HG03558 (cell line): ENCODE data around the gene PZP.
"Not testable (repeated sequence)": the region's sequence is repeated elsewhere in the genome, so short reads cannot be mapped to it uniquely, and the experiment has no call there.

ENCODE experiments used
- ATAC-seq: cut with Tn5 transposase; IDR thresholded peaks from one replicate; pipeline ENCODE4 v1.9.1; 2021; ENCODE audit warnings: moderate number of reproducible peaks; ENCODE audit not compliant: unreplicated experiment; ENCODE audit errors: extremely low read depth

PZP gene

GRCh38 chr12:9198012-9198411 lies 10.2 kb downstream of the PZP start:
- ATAC-seq, result no peak

- ATAC-seq, result no peak
Observed at GRCh38 chr12:9184276-9184675, 23.9 kb downstream of the PZP start.

- no peak for ATAC-seq
Observed at GRCh38 chr12:9180810-9181209, 27.4 kb downstream of the PZP start.

GRCh38 chr12:9179781-9180180 lies 28.4 kb downstream of the PZP start:
- ATAC-seq, result no peak

GRCh38 chr12:9169979-9170634 lies 38.1 kb downstream of the PZP start:
- no peak for ATAC-seq

GRCh38 chr12:9167345-9167744 lies 40.9 kb downstream of the PZP start:
- ATAC-seq, result not testable (repeated sequence)

- ATAC-seq, result no peak
Observed at GRCh38 chr12:9163392-9163791, 44.8 kb downstream of the PZP start.

GRCh38 chr12:9156119-9156518 lies 52.1 kb downstream of the PZP start:
- no peak for ATAC-seq

- ATAC-seq, result no peak
Observed at GRCh38 chr12:9149372-9149771, 58.8 kb downstream of the PZP start.

- no peak for ATAC-seq
Observed at GRCh38 chr12:9148926-9149325, 59.3 kb downstream of the PZP start.

- no peak for ATAC-seq
Observed at GRCh38 chr12:9147461-9147860, 60.7 kb downstream of the PZP start.

- ATAC-seq, result no peak
Observed at GRCh38 chr12:9144730-9145106, 63.5 kb downstream of the PZP start.

GRCh38 chr12:9143929-9144729 lies 64.1 kb downstream of the PZP start:
- no peak for ATAC-seq

GRCh38 chr12:9143137-9143536 lies 65.1 kb downstream of the PZP start:
- no peak for ATAC-seq

- not testable (repeated sequence) for ATAC-seq
Observed at GRCh38 chr12:9139588-9140290, 68.5 kb downstream of the PZP start.

- ATAC-seq, result no peak
Observed at GRCh38 chr12:9135903-9136310, 72.3 kb downstream of the PZP start.

GRCh38 chr12:9134981-9135628 lies 73.1 kb downstream of the PZP start:
- ATAC-seq, result no peak

- ATAC-seq, result no peak
Observed at GRCh38 chr12:9133216-9133916, 74.8 kb downstream of the PZP start.

GRCh38 chr12:9132008-9132535 lies 76.1 kb downstream of the PZP start:
- no peak for ATAC-seq

GRCh38 chr12:9130244-9130643 lies 78.0 kb downstream of the PZP start:
- no peak for ATAC-seq
